ENCODE measurements around the gene PAN3.

DNA sequence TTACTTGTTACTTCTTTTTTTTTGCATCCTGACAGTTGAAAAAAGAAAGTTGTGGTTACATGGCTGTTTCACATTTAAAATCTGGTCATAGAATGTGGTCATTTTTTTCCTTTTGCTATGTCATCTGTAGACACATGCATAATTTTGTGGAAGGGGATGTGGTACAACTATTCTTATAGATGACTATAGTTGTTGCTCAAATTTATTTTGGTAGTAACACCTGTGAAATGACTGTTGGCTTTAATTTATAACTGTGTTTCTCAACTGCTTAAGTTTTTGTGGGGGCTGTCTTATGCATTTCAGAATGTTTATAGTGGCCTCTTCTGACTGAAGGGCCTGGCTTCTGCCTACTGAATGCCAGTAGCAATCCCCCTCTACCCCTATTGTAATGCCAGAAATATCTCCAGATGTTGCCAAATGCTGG is 130.5 kb downstream of the PAN3 start:
- no peak for TF ChIP-seq POLR2A (IDR thresholded peaks at IDR 0.05; ENCODE audit: low read length)
- TF ChIP-seq GATA1 (IDR thresholded peaks at IDR 0.05; ENCODE audit: low read depth, low read length), result no peak
